ENCODE measurements around the gene MTF2.

GRCh38 chr1:93107395-93107794, 28.3 kb downstream of the MTF2 start:
- TF ChIP-seq POLR2A (IDR thresholded peaks at IDR 0.05; ENCODE audit: extremely low read depth, insufficient read length) (no peak), CTCF (IDR thresholded peaks at IDR 0.05; ENCODE audit: low read depth, low read length) (no peak), MYC (IDR thresholded peaks at IDR 0.05; ENCODE audit: low read depth, low read length) (no peak), MAX (IDR thresholded peaks at IDR 0.05; ENCODE audit: low read depth, low read length) (no peak)

Data from NB4 (cell line).